ENCODE measurements around the gene CLEC2B.
A peak's percentile ranks its signal among the peaks of the same experiment; 100 is the strongest.

The CLEC2B gene

DNA sequence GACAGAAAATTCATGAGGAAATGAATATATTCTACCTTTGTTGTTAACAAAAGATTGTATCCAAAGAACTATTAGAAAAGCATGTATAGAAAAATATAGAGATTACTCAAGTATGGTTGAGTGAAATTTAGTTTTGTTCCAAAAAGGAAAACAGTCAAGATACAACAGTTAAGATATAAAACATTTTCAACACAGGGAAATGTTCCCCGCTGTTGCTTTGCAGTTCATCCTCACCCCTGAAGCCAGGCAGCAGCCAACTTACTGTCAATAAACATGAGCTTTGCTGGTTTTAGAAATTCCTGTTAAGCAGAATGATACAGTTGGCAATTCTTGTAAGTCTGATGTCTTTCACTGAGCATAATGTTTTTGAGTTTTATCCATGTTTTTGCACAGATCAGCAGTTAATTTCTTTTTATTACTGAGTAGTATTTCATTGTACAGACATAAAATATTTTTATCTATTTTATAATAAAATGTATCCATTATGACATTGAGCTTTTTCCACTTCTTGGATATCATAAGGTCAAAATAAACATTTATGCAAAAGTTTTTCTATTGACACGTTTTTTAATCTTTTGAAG lies 1.2 kb upstream of the CLEC2B start:
- DNase-seq (ENCODE audit: low read depth in 1 of 2, low spot score in 1 of 2): no peak

- DNase-seq (ENCODE audit: low read depth in 1 of 2, low spot score in 1 of 2): no peak
Measured at GRCh38 chr12:9868951-9869306, 225 bp downstream of the CLEC2B start.

DNA sequence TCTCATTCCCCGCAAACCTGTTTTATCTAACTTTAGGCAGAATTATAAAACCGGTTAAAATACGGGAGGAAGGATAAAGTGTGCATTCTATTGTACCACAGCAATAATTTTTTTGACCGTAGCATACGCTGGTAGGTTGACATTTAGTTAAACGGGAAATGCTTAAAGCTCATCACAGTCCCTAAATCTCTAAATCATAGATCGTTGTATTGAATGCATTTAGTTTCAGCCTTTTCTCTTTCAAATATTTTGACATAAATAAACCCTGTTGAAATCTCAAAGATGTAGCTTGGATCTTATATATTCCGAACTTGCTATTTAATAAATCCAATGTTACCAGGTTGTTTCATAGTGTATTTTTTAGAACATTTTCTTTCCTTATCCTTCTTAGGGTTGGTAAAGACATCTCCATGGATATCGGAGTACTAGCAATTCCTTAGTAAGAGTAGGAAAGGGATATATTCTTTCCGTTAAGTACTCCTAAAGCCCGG lies 798 bp downstream of the CLEC2B start:
- no peak for DNase-seq (ENCODE audit: low read depth in 1 of 2, low spot score in 1 of 2)

- no peak for DNase-seq (ENCODE audit: low read depth in 1 of 2, low spot score in 1 of 2)
Measured at GRCh38 chr12:9867531-9867930, 1.6 kb downstream of the CLEC2B start.

- no peak for DNase-seq (ENCODE audit: low read depth in 1 of 2, low spot score in 1 of 2)
Measured at GRCh38 chr12:9866860-9867269, 2.3 kb downstream of the CLEC2B start.

- DNase-seq (ENCODE audit: low read depth in 1 of 2, low spot score in 1 of 2): no peak
Measured at GRCh38 chr12:9864913-9865675, 4.1 kb downstream of the CLEC2B start.

DNA sequence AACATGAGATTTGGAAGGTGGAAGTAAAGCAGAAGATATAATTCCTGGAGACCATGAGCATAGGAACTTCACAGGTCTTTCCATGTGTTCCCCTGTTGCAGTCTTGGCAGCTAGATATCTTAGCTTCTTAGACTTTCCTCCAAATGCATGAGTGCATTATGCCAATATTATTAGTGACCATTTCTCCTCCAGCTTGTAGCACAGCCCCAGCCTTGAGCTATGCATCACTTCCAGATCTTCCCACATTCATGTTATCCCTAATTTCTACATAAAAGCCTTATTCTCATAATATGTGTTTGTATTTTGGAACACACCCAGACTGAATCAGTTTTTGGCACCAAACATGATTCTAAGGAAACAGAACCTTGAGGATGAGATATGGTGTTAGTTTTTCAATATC lies 11.0 kb downstream of the CLEC2B start:
- DNase-seq (ENCODE audit: low read depth in 1 of 2, low spot score in 1 of 2): no peak

- no peak for DNase-seq (ENCODE audit: low read depth in 1 of 2, low spot score in 1 of 2)
Measured at GRCh38 chr12:9856894-9857293, 12.3 kb downstream of the CLEC2B start.

- DNase-seq (ENCODE audit: low read depth in 1 of 2, low spot score in 1 of 2): no peak
Measured at GRCh38 chr12:9856151-9856550, 13.0 kb downstream of the CLEC2B start.

DNA sequence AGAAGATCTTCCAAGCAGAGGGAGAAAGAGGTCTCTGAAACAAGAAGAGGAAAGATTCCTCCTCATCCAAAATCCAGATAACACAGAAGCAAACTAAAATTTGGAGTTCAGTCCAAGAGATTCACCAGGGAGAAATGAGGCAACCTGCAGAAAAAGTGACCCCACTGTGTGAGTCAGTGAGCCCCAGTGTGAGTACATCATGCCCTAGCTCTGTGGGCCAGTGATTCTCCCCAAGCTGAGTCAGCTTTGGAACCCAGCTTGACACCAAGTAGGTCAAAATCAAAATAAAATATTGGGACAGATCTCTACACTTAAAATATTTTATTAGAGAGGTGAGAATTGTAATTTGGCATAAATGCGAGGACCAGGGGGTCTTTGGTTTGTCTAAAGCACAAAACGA lies 17.2 kb downstream of the CLEC2B start:
- DNase-seq (ENCODE audit: low read depth in 1 of 2, low spot score in 1 of 2): no peak

- DNase-seq (ENCODE audit: low read depth in 1 of 2, low spot score in 1 of 2): no peak
Measured at GRCh38 chr12:9851050-9851449, 18.1 kb downstream of the CLEC2B start.

- no peak for DNase-seq (ENCODE audit: low read depth in 1 of 2, low spot score in 1 of 2)
Measured at GRCh38 chr12:9848899-9849298, 20.3 kb downstream of the CLEC2B start.

GRCh38 chr12:9843407-9843806 lies 25.7 kb downstream of the CLEC2B start:
- DNase-seq (ENCODE audit: low read depth in 1 of 2, low spot score in 1 of 2): no peak

- no peak for DNase-seq (ENCODE audit: low read depth in 1 of 2, low spot score in 1 of 2)
Measured at GRCh38 chr12:9831720-9832119, 37.4 kb downstream of the CLEC2B start.

GRCh38 chr12:9829982-9830381 lies 39.2 kb downstream of the CLEC2B start:
- no peak for DNase-seq (ENCODE audit: low read depth in 1 of 2, low spot score in 1 of 2)

- DNase-seq (ENCODE audit: low read depth in 1 of 2, low spot score in 1 of 2): no peak
Measured at GRCh38 chr12:9829483-9829882, 39.7 kb downstream of the CLEC2B start.

- DNase-seq (ENCODE audit: low read depth in 1 of 2, low spot score in 1 of 2): no peak
Measured at GRCh38 chr12:9827209-9827888, 41.8 kb downstream of the CLEC2B start, which contains the start of gene KLRF1. Gene KLRF1 (plus strand): TSS chr12:9827481. CDS start chr12:9827545, 64 bp downstream.

DNA sequence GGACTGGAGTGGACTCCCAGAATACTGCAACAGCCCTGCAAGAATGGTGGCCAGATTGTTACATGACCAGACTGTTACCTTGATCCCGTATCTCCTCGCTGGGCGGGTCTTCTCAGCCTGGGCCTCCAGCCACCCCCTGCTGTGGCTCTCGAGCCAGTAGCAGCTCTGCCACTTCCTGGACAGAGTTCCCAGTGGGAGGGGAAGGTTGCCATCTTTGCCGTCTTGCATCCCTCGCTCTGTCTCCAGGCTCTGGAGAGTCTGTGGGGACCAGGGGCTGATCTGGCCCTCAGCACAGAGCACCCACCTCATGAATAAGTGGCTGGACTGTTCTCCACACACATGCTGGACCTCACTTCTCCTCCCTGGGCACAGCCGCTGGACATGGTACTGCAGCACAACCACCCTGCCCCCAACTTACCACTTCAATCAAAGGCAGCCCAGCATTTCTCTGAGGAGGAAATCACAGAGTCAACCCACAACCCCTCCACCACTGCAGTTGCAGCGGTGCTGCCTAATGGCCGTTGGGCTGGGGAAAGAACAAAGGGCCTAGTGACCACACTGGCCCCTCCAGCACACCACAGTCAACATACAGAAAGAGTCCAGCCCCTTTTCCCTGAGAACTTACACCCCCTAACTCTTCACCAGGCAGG lies 48.7 kb downstream of the CLEC2B start:
- no peak for DNase-seq (ENCODE audit: low read depth in 1 of 2, low spot score in 1 of 2)

GRCh38 chr12:9813821-9814798 lies 55.0 kb downstream of the CLEC2B start:
- DNase-seq (ENCODE audit: low read depth in 1 of 2, low spot score in 1 of 2): peak; percentile 83 to 87

DNA sequence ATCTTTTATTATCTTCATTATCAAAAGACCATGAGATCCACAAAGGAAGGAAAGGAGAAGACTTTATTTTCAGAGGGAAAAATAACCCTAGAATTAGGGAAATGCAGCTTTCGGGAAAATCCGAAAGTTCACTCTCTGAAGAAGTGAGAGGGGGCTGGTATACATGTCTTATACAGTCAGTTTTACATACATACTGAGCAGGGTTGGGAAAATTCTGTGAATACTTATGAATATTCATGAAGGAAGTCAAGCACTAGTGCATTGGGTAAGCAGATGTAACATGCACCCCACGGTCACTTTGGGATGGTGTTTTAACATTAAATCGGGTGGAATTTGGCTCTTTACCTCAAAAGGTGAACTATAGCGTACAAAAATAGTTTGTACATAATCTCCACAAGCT lies 57.5 kb downstream of the CLEC2B start:
- no peak for DNase-seq (ENCODE audit: low read depth in 1 of 2, low spot score in 1 of 2)

DNA sequence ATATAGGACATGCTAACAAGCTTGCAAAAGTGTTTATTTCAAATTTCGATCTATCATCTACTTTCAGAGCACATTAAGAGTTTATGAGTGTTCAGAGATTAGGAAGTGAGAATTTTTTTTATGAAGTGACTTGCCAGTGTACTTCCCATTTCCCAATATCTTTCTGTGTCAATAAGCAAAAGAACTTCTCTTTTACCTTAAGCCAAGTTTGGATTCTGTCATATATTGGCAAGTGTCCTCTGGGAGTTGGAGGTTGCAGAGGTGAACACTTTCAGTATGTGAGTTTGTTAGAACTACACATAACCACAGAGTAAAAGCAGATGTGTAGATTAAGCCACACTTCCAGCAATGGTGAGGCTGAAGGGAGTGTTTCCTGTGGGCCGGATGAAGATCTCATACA lies 58.5 kb downstream of the CLEC2B start:
- no peak for DNase-seq (ENCODE audit: low read depth in 1 of 2, low spot score in 1 of 2)
